AG04450 (cell line): ENCODE results near the gene ITGAX. TPM values are rescaled to one million over a fixed set of nuclear protein-coding genes. Genes with fewer than 3 reads are reported as not detected.

ENCODE experiments used
- CTCF ChIA-PET: fragments of 300-600, 350-600 bp; formaldehyde crosslinking; extraction: SDS; loops from one replicate; lab custom pipeline; 2022; ENCODE audit warnings: antibody characterized with exemption, inconsistent platforms; lab: Charles Lee
- POLR2A ChIA-PET: fragments of 350-600 bp; formaldehyde crosslinking; extraction: SDS; loops from one replicate; lab custom pipeline; 2021; ENCODE audit warnings: antibody characterized with exemption, inconsistent platforms; lab: Yijun Ruan, JAX
- DNase-seq: peaks from one replicate; pipeline ENCODE4 v3.0.0-alpha.2; 2011; ENCODE audit warnings: low read depth, low spot score
- H3K27ac ChIP-seq: one replicate; pipeline ENCODE4 v1.5.1; 2012; ENCODE audit warnings: low read depth, low read length, control low read depth
- H3K27me3 ChIP-seq: one replicate; pipeline ENCODE4 v1.6.0; 2012; ENCODE audit warnings: low read length; ENCODE audit not compliant: control insufficient read depth, insufficient read depth
- H3K4me3 ChIP-seq: 2 replicates; pipeline ENCODE4 v1.5.1; 2011; ENCODE audit warnings: mild to moderate bottlenecking, low read depth, low read length, control low read depth
- H3K9me3 ChIP-seq: 2 replicates; pipeline ENCODE4 v1.5.1; 2012; ENCODE audit warnings: low read length; ENCODE audit not compliant: control insufficient read depth, insufficient read depth
- CTCF ChIP-seq: IDR thresholded peaks from 2 replicates; pipeline ENCODE4 v1.5.1; 2011; ENCODE audit warnings: low read depth, low read length, control low read depth, inconsistent platforms
- polyA plus RNA-seq: library from polyadenylated mRNA; depleted of rRNA; stranded (reverse); fragments of >200 nt; gene quantifications from 2 replicates; pipeline ENCODE4 v1.2.3, GENCODE V29; 2011

Gene ITGAX
- polyA plus RNA-seq, 1 experiment, result 0.15 TPM

DNA sequence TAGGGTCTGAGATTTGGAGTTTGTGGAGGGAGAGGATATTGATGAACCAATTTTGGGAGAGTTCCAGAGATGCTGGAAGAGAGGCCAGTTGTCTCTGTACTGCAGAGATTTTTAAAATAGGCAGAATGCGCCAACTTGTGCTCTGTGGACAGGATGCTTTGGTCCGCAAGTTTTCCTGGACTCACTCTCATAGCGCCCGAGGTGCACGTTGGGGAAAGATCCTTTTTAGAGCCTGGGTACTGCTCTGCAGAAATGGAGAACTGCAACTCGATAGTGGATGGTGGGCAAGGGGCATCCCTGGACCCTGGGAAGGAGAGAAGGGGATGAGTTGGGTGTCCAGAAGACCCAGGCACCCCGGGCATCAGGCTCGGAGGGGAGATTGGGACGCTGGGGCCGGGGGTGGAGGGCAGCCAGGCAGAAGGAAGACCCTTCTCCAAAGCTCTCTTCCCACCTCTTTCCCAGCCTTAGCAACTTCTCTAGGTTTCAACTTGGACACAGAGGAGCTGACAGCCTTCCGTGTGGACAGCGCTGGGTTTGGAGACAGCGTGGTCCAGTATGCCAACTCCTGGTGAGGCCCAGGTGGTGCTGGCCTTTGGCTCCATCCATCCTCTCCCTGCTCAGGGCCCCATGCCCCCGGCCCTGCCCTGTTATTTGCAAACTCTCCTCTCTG, 590 bp downstream of the ITGAX start:
- ChIA-PET CTCF (no interaction called here), POLR2A (no interaction called here)

DNA sequence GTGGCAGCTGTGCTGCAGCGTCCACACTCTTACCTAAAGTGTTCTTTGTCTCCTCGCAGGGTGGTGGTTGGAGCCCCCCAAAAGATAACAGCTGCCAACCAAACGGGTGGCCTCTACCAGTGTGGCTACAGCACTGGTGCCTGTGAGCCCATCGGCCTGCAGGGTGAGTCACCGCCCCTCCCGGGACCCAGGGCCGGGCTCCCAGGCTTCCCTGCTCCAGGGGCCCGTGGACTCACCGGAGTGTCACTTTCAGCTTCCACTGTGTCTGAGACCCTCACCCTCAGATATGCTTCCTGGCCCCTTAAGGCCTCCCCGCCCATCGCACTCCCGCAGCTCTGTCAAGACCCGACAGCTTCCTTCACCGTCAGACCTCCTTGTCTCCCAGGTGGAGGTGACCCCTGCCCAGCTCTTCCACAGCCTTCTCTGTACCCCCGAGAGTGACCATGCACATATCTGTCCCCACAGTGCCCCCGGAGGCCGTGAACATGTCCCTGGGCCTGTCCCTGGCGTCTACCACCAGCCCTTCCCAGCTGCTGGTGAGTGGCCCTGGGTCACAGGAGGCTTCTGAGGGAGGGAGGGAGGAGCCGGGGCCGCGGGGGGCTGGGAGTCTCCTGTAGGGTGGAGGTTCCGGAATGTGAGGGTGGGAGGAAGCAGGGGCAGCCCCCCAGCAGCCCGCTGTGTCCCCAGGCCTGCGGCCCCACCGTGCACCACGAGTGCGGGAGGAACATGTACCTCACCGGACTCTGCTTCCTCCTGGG, 1.8 kb downstream of the ITGAX start:
- POLR2A ChIA-PET, result no interaction called here

More for the DNA sequence above, 590 bp downstream of the ITGAX start:
- H3K27ac ChIP-seq, result no peak overlapping the region
- DNase-seq, result no peak
- peaks cover 2% of the 10 kb centered on the region for H3K27me3 ChIP-seq
- no peak for TF ChIP-seq CTCF
- H3K4me3 ChIP-seq, result no peak overlapping the region
- no peaks in the 10 kb centered on the region; the same call in 1 of the 2 replicates for H3K9me3 ChIP-seq

GRCh38 chr16:31357324-31358109, 2.5 kb downstream of the ITGAX start:
- CTCF ChIA-PET, result no interaction called here
- POLR2A ChIA-PET, result no interaction called here

More for the DNA sequence above, 1.8 kb downstream of the ITGAX start:
- peaks cover 2% of the 10 kb centered on the region for H3K27me3 ChIP-seq
- TF ChIP-seq CTCF, result no peak
- CTCF ChIA-PET, result no interaction called here
- DNase-seq, result no peak
- H3K27ac ChIP-seq, result no peak overlapping the region
- no peak overlapping the region for H3K4me3 ChIP-seq
- no peaks in the 10 kb centered on the region; the same call in 1 of the 2 replicates for H3K9me3 ChIP-seq

GRCh38 chr16:31360251-31360650, 5.3 kb downstream of the ITGAX start:
- ChIA-PET POLR2A (no interaction called here), CTCF (no interaction called here)
- no peak for TF ChIP-seq CTCF
- Histone ChIP-seq H3K9me3 (no peaks in the 10 kb centered on the region), H3K27me3 (peaks cover 4% of the 10 kb centered on the region), H3K4me3 (no peak overlapping the region), H3K27ac (no peak overlapping the region)
- no peak for DNase-seq

More at GRCh38 chr16:31357324-31358109, 2.5 kb downstream of the ITGAX start:
- no peak for TF ChIP-seq CTCF
- DNase-seq, result no peak
- Histone ChIP-seq H3K9me3 (no peaks in the 10 kb centered on the region; the same call in 1 of the 2 replicates), H3K27me3 (peaks cover 2% of the 10 kb centered on the region), H3K4me3 (no peak overlapping the region), H3K27ac (no peak overlapping the region)
